Mononuclear cell (primary cell): ENCODE data around the gene EVX2. TPM values are rescaled to one million over a fixed set of nuclear protein-coding genes. Genes with fewer than 3 reads are reported as not detected.

Experiments used
- H3K27me3 ChIP-seq: 2 replicates; pipeline ENCODE4 v1.6.0; 2011; ENCODE audit warnings: low read length, control low read depth; ENCODE audit not compliant: insufficient read depth
- H3K4me1 ChIP-seq: 2 replicates; pipeline ENCODE4 v1.5.1; 2011; ENCODE audit warnings: mild to moderate bottlenecking, low read length, control low read depth; ENCODE audit not compliant: insufficient read depth
- H3K4me3 ChIP-seq: 2 replicates; pipeline ENCODE4 v1.5.1; 2011; ENCODE audit warnings: mild to moderate bottlenecking, low read length, moderate library complexity
- H3K9me3 ChIP-seq: 2 replicates; pipeline ENCODE4 v1.5.1; 2011; ENCODE audit warnings: low read depth, mild to moderate bottlenecking, control low read depth, low read length
- total RNA-seq: library from RNA; depleted of rRNA; stranded (reverse); fragments of >200 nt; gene quantifications from one replicate; pipeline ENCODE4 v1.2.3, GENCODE V29; 2012

Gene EVX2
- total RNA-seq, 1 donor = not detected

GRCh38 chr2:176124947-176125771 lies 41.4 kb upstream of the EVX2 start:
- Histone ChIP-seq H3K4me3 (no peak overlapping the region), H3K4me1 (peaks cover 27% of the 10 kb centered on the region), H3K27me3 (peaks cover 94% of the 10 kb centered on the region), H3K9me3 (no peaks in the 10 kb centered on the region)

- Histone ChIP-seq H3K4me3 (no peak overlapping the region), H3K4me1 (peaks cover 24% of the 10 kb centered on the region), H3K9me3 (no peaks in the 10 kb centered on the region), H3K27me3 (peaks cover 100% of the 10 kb centered on the region)
These were observed 40.6 kb upstream of the EVX2 start for GRCh38 chr2:176124110-176124946.

- no peaks in the 10 kb centered on the region for H3K9me3 ChIP-seq
These were observed 39.8 kb upstream of the EVX2 start for GRCh38 chr2:176123411-176124109.

GRCh38 chr2:176122683-176123410 lies 39.1 kb upstream of the EVX2 start, which contains the start of gene HOXD9:
Gene HOXD9 (plus strand): TSS chr2:176122719. CDS start chr2:176122769, 50 bp downstream.
- H3K27me3 ChIP-seq = peaks cover 99% of the 10 kb centered on the region
- H3K4me3 ChIP-seq = no peak within 1 kb of the TSS
- H3K4me1 ChIP-seq = peaks cover 18% of the 10 kb centered on the region
- H3K9me3 ChIP-seq = no peaks in the 10 kb centered on the region

More at GRCh38 chr2:176123411-176124109, 39.8 kb upstream of the EVX2 start:
- Histone ChIP-seq H3K27me3 (peaks cover 99% of the 10 kb centered on the region), H3K4me3 (no peak overlapping the region), H3K4me1 (peaks cover 18% of the 10 kb centered on the region)

GRCh38 chr2:176122052-176122682 lies 38.4 kb upstream of the EVX2 start:
- H3K4me3 ChIP-seq = no peak overlapping the region
- peaks cover 99% of the 10 kb centered on the region for H3K27me3 ChIP-seq
- H3K4me1 ChIP-seq = peaks cover 18% of the 10 kb centered on the region
- no peaks in the 10 kb centered on the region for H3K9me3 ChIP-seq

GRCh38 chr2:176121190-176122051 lies 37.7 kb upstream of the EVX2 start:
- H3K9me3 ChIP-seq = no peaks in the 10 kb centered on the region
- H3K4me1 ChIP-seq = peaks cover 18% of the 10 kb centered on the region
- H3K27me3 ChIP-seq = peaks cover 99% of the 10 kb centered on the region
- H3K4me3 ChIP-seq = no peak overlapping the region

- Histone ChIP-seq H3K9me3 (no peaks in the 10 kb centered on the region), H3K27me3 (peaks cover 99% of the 10 kb centered on the region), H3K4me1 (peaks cover 18% of the 10 kb centered on the region), H3K4me3 (no peak overlapping the region)
These were observed 36.8 kb upstream of the EVX2 start for GRCh38 chr2:176120364-176121189.

- Histone ChIP-seq H3K4me3 (no peak overlapping the region), H3K4me1 (peaks cover 18% of the 10 kb centered on the region), H3K9me3 (no peaks in the 10 kb centered on the region), H3K27me3 (peaks cover 99% of the 10 kb centered on the region)
These were observed 35.0 kb upstream of the EVX2 start for GRCh38 chr2:176118601-176119339.

- H3K9me3 ChIP-seq = no peaks in the 10 kb centered on the region
- H3K4me1 ChIP-seq = peaks cover 13% of the 10 kb centered on the region
- H3K27me3 ChIP-seq = peaks cover 99% of the 10 kb centered on the region
- no peak overlapping the region for H3K4me3 ChIP-seq
These were observed 34.1 kb upstream of the EVX2 start for GRCh38 chr2:176117823-176118371.

GRCh38 chr2:176117162-176117822 lies 33.5 kb upstream of the EVX2 start:
- H3K9me3 ChIP-seq = no peaks in the 10 kb centered on the region

GRCh38 chr2:176115883-176116813 lies 32.4 kb upstream of the EVX2 start, which contains the start of gene HOXD10:
Gene HOXD10 (plus strand): TSS chr2:176116778. CDS start chr2:176116834, 56 bp downstream.
- Histone ChIP-seq H3K9me3 (no peaks in the 10 kb centered on the region), H3K4me1 (no peaks in the 10 kb centered on the region), H3K4me3 (no peak within 1 kb of the TSS)

More at GRCh38 chr2:176117162-176117822, 33.5 kb upstream of the EVX2 start:
- H3K4me3 ChIP-seq = no peak overlapping the region
- peaks cover 7% of the 10 kb centered on the region for H3K4me1 ChIP-seq
- peaks cover 99% of the 10 kb centered on the region for H3K27me3 ChIP-seq

More at GRCh38 chr2:176115883-176116813, 32.4 kb upstream of the EVX2 start, which contains the start of gene HOXD10:
- peaks cover 99% of the 10 kb centered on the region for H3K27me3 ChIP-seq
